Parietal lobe (tissue), 1 donor: ENCODE measurements around the gene GCG. TPM values are rescaled to one million over a fixed set of nuclear protein-coding genes. Genes with fewer than 3 reads are reported as not detected.

Experiments used
- total RNA-seq: library from RNA; depleted of rRNA; stranded (reverse); fragments of >200 nt; gene quantifications from one replicate; pipeline ENCODE4 v1.2.3, GENCODE V29; 2014

The GCG gene
- total RNA-seq = not detected

GRCh38 chr2:162152147-162152546 lies at the start of gene GCG:
Gene GCG (minus strand): TSS chr2:162152247. CDS start chr2:162149178, 3,069 bp downstream.

Other genes with a start within 250 kb of the GCG start
- 9.4 TPM for gene DPP4, start 78.0 kb downstream of the GCG start, total RNA-seq
- gene FAP, start 91.2 kb upstream of the GCG start, total RNA-seq = 1.3 TPM
- gene IFIH1, start 166.4 kb upstream of the GCG start, total RNA-seq = 2.2 TPM
- gene GCA, start 191.9 kb upstream of the GCG start, total RNA-seq = 25.4 TPM